GM23338 (cell line): ENCODE data around the gene WDR93. TPM values are rescaled to one million over a fixed set of nuclear protein-coding genes. Genes with fewer than 3 reads are reported as not detected.

Experiments used
- ATAC-seq: fragments of 200-7000 bp; cut with Tn5 transposase; 3 replicates; pipeline ENCODE4 v1.9.1; 2020
- DNase-seq: peaks from one replicate; pipeline ENCODE4 v3.0.0-alpha.2; 2015; ENCODE audit warnings: low spot score
- H2AFZ ChIP-seq: fragments of 200-600 bp; sonication (generic); 2 replicates; pipeline ENCODE4 v1.8.0; 2016; ENCODE audit warnings: antibody characterized with exemption, mild to moderate bottlenecking, moderate library complexity
- H3F3A ChIP-seq: fragments of 200-600 bp; sonication (generic); replicated peaks from 2 replicates; pipeline ENCODE4 v1.8.0; 2017; ENCODE audit warnings: antibody characterized with exemption, mixed run types, low read depth
- H3K27ac ChIP-seq: fragments of 200-600 bp; sonication (generic); 2 replicates; pipeline ENCODE4 v1.6.1; 2016; ENCODE audit warnings: low read depth
- H3K27me3 ChIP-seq: fragments of 200-600 bp; sonication (generic); 2 replicates; pipeline ENCODE4 v1.8.0; 2016; ENCODE audit warnings: mild to moderate bottlenecking, mixed run types, moderate library complexity; ENCODE audit not compliant: insufficient read depth
- H3K36me3 ChIP-seq: fragments of 200-600 bp; sonication (generic); 2 replicates; pipeline ENCODE4 v1.8.0; 2016; ENCODE audit warnings: mild to moderate bottlenecking; ENCODE audit not compliant: insufficient read depth
- H3K4me1 ChIP-seq: fragments of 200-600 bp; sonication (generic); 2 replicates; pipeline ENCODE4 v1.8.0; 2016; ENCODE audit warnings: mild to moderate bottlenecking, moderate library complexity; ENCODE audit not compliant: insufficient read depth
- H3K4me2 ChIP-seq: fragments of 200-600 bp; sonication (generic); 2 replicates; pipeline ENCODE4 v1.7.1; 2017; ENCODE audit warnings: mixed run types
- H3K4me3 ChIP-seq: fragments of 200-600 bp; sonication (generic); 2 replicates; pipeline ENCODE4 v1.6.1; 2016; ENCODE audit warnings: mixed run types
- H3K79me2 ChIP-seq: fragments of 200-600 bp; sonication (generic); replicated peaks from 2 replicates; pipeline ENCODE4 v1.8.0; 2017; ENCODE audit warnings: mild to moderate bottlenecking; ENCODE audit not compliant: insufficient read depth
- H3K9me2 ChIP-seq: fragments of 200-600 bp; sonication (generic); 2 replicates; pipeline ENCODE4 v1.8.0; 2017; ENCODE audit not compliant: insufficient read depth
- H4K20me1 ChIP-seq: fragments of 200-600 bp; sonication (generic); replicated peaks from 2 replicates; pipeline ENCODE4 v1.8.0; 2017; ENCODE audit warnings: mild to moderate bottlenecking; ENCODE audit not compliant: insufficient read depth
- H3K27ac Mint-ChIP-seq: 2 replicates; pipeline ENCODE4 v1.8.0; 2020; ENCODE audit warnings: inconsistent platforms, mild to moderate bottlenecking, moderate library complexity, mixed read lengths
- H3K27me3 Mint-ChIP-seq: 3 replicates; pipeline ENCODE4 v1.8.0; 2022; ENCODE audit warnings: low read depth, mild to moderate bottlenecking, moderate library complexity, mixed read lengths, inconsistent platforms; ENCODE audit not compliant: insufficient read depth, poor library complexity
- H3K36me3 Mint-ChIP-seq: 3 replicates; pipeline ENCODE4 v1.8.0; 2021; ENCODE audit warnings: low read depth, mild to moderate bottlenecking, inconsistent platforms, moderate library complexity, mixed read lengths
- H3K4me1 Mint-ChIP-seq: 3 replicates; pipeline ENCODE4 v1.8.0; 2020; ENCODE audit warnings: mild to moderate bottlenecking, inconsistent platforms, mixed read lengths
- H3K4me3 Mint-ChIP-seq: 3 replicates; pipeline ENCODE4 v1.8.0; 2021; ENCODE audit warnings: moderate library complexity, mild to moderate bottlenecking, inconsistent platforms, mixed read lengths
- H3K9me3 Mint-ChIP-seq: 3 replicates; pipeline ENCODE4 v1.8.0; 2020; ENCODE audit warnings: moderate library complexity, mild to moderate bottlenecking, inconsistent platforms, mixed read lengths
- CREB1 ChIP-seq: fragments of 250-450 bp; sonication (Bioruptor Pico); IDR thresholded peaks from 2 replicates; pipeline ENCODE4 v1.5.0; 2020; ENCODE audit warnings: low read depth, mild to moderate bottlenecking, moderate library complexity
- EZH2 ChIP-seq: fragments of 200-600 bp; sonication (generic); IDR thresholded peaks from one replicate; pipeline ENCODE4 v1.8.0; 2017; ENCODE audit warnings: antibody characterized with exemption, mild to moderate bottlenecking, low read depth; ENCODE audit not compliant: unreplicated experiment
- EZH2phosphoT487 ChIP-seq: fragments of 200-600 bp; sonication (generic); IDR thresholded peaks from one replicate; pipeline ENCODE4 v1.8.1; 2018; ENCODE audit warnings: antibody characterized with exemption; ENCODE audit not compliant: unreplicated experiment
- JUNB ChIP-seq: IDR thresholded peaks from one replicate; pipeline ENCODE4 v1.6.1; 2016; ENCODE audit warnings: antibody characterized with exemption; ENCODE audit not compliant: unreplicated experiment
- NANOG ChIP-seq: IDR thresholded peaks from 2 replicates; pipeline ENCODE4 v1.6.1; 2016; ENCODE audit warnings: antibody characterized with exemption, borderline replicate concordance
- POLR2AphosphoS5 ChIP-seq: IDR thresholded peaks from 2 replicates; pipeline ENCODE4 v1.6.1; 2016; ENCODE audit warnings: antibody characterized with exemption, low read depth
- REST ChIP-seq: IDR thresholded peaks from one replicate; pipeline ENCODE4 v1.6.1; 2018; ENCODE audit warnings: antibody characterized with exemption; ENCODE audit not compliant: unreplicated experiment
- STAT1 ChIP-seq: IDR thresholded peaks from one replicate; pipeline ENCODE4 v1.6.1; 2016; ENCODE audit warnings: antibody characterized with exemption; ENCODE audit not compliant: unreplicated experiment
- ZNF114 ChIP-seq: fragments of 250-450 bp; sonication (Bioruptor Pico); IDR thresholded peaks from 2 replicates; pipeline ENCODE4 v1.5.0; 2020; ENCODE audit warnings: mild to moderate bottlenecking, moderate library complexity
- polyA plus RNA-seq: library from polyadenylated mRNA; unstranded; fragments of >200 nt; fragmentation: Nextera tagmentation; extraction: Ambion mirVana; gene quantifications from 2 replicates; pipeline ENCODE4 v1.2.1, GENCODE V29; 2016
- total RNA-seq: library from RNA; depleted of rRNA; stranded (reverse); fragments of >200 nt; shearing (Covaris generic); gene quantifications from 2 replicates; pipeline ENCODE4 v1.2.3, GENCODE V29; 2014
- TF ChIP-seq, protein P1 (sequence below): IDR thresholded peaks from 2 replicates; pipeline ENCODE4 v1.6.1; 2016; ENCODE audit warnings: antibody characterized with exemption
- TF ChIP-seq, protein P2 (sequence below), 2 experiments: fragments of 200-600 bp in 1 of 2; sonication (generic) in 1 of 2; conservative IDR thresholded peaks; 2 replicates each; pipeline versions ENCODE4 v1.5.1 to v1.6.1; 2016 to 2017; ENCODE audit warnings: antibody characterized with exemption in 2 of 2, low read depth in 2 of 2, mild to moderate bottlenecking in 2 of 2, moderate library complexity in 1 of 2
- TF ChIP-seq, protein P3 (sequence below): fragments of 250-450 bp; sonication (Bioruptor Pico); IDR thresholded peaks from 2 replicates; pipeline ENCODE4 v1.5.0; 2020; ENCODE audit warnings: mild to moderate bottlenecking, moderate library complexity

WDR93 gene
- total and polyA plus RNA-seq, 2 experiments from 2014 or later, result 0.14 TPM; not detected in 1

- no peak for TF ChIP-seq ZNF114 (CRISPR knock-in tag)
- TF ChIP-seq, protein P1, sequence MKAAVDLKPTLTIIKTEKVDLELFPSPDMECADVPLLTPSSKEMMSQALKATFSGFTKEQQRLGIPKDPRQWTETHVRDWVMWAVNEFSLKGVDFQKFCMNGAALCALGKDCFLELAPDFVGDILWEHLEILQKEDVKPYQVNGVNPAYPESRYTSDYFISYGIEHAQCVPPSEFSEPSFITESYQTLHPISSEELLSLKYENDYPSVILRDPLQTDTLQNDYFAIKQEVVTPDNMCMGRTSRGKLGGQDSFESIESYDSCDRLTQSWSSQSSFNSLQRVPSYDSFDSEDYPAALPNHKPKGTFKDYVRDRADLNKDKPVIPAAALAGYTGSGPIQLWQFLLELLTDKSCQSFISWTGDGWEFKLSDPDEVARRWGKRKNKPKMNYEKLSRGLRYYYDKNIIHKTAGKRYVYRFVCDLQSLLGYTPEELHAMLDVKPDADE, result no peak
Measured at GRCh38 chr15:89755701-89756100, 65.1 kb downstream of the WDR93 start (continued).

- H3K4me2 ChIP-seq, result no peak overlapping the region
- H3K4me1 ChIP-seq, result peaks cover 7% of the 10 kb centered on the region; the same call in 1 of the 2 replicates
- H2AFZ ChIP-seq, result no peak overlapping the region
- H4K20me1 ChIP-seq, result no peaks in the 10 kb centered on the region
- no peak overlapping the region for H3K4me3 ChIP-seq
- Mint-ChIP-seq H3K36me3 (no peaks in the 10 kb centered on the region), H3K27ac (no peak overlapping the region), H3K4me1 (peaks cover 16% of the 10 kb centered on the region), H3K4me3 (no peak overlapping the region), H3K9me3 (no peaks in the 10 kb centered on the region), H3K27me3 (peaks cover 21% of the 10 kb centered on the region)
- H3K36me3 ChIP-seq, result no peaks in the 10 kb centered on the region
- peaks cover 22% of the 10 kb centered on the region for H3K27me3 ChIP-seq
- ATAC-seq (no peak), DNase-seq (no peak)
- H3K79me2 ChIP-seq, result no peaks in the 10 kb centered on the region
- no peaks in the 10 kb centered on the region for H3F3A ChIP-seq
- H3K27ac ChIP-seq, result no peak overlapping the region
- H3K9me2 ChIP-seq, result no peaks in the 10 kb centered on the region
- TF ChIP-seq JUNB, result no peak
- TF ChIP-seq CREB1 (CRISPR knock-in tag), result no peak
- TF ChIP-seq POLR2AphosphoS5, result no peak
- no peak for TF ChIP-seq REST
- no peak for TF ChIP-seq EZH2phosphoT487
- TF ChIP-seq, protein P1, result no peak
- TF ChIP-seq STAT1, result no peak
- TF ChIP-seq, protein P2, sequence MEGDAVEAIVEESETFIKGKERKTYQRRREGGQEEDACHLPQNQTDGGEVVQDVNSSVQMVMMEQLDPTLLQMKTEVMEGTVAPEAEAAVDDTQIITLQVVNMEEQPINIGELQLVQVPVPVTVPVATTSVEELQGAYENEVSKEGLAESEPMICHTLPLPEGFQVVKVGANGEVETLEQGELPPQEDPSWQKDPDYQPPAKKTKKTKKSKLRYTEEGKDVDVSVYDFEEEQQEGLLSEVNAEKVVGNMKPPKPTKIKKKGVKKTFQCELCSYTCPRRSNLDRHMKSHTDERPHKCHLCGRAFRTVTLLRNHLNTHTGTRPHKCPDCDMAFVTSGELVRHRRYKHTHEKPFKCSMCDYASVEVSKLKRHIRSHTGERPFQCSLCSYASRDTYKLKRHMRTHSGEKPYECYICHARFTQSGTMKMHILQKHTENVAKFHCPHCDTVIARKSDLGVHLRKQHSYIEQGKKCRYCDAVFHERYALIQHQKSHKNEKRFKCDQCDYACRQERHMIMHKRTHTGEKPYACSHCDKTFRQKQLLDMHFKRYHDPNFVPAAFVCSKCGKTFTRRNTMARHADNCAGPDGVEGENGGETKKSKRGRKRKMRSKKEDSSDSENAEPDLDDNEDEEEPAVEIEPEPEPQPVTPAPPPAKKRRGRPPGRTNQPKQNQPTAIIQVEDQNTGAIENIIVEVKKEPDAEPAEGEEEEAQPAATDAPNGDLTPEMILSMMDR (conservative IDR thresholded peaks at IDR 0.05; ENCODE audit: low read depth in 2 of 2), result no peak
- no peak for TF ChIP-seq NANOG
- no peak for TF ChIP-seq EZH2
- TF ChIP-seq ZNF114 (CRISPR knock-in tag), result no peak
- TF ChIP-seq, protein P3, sequence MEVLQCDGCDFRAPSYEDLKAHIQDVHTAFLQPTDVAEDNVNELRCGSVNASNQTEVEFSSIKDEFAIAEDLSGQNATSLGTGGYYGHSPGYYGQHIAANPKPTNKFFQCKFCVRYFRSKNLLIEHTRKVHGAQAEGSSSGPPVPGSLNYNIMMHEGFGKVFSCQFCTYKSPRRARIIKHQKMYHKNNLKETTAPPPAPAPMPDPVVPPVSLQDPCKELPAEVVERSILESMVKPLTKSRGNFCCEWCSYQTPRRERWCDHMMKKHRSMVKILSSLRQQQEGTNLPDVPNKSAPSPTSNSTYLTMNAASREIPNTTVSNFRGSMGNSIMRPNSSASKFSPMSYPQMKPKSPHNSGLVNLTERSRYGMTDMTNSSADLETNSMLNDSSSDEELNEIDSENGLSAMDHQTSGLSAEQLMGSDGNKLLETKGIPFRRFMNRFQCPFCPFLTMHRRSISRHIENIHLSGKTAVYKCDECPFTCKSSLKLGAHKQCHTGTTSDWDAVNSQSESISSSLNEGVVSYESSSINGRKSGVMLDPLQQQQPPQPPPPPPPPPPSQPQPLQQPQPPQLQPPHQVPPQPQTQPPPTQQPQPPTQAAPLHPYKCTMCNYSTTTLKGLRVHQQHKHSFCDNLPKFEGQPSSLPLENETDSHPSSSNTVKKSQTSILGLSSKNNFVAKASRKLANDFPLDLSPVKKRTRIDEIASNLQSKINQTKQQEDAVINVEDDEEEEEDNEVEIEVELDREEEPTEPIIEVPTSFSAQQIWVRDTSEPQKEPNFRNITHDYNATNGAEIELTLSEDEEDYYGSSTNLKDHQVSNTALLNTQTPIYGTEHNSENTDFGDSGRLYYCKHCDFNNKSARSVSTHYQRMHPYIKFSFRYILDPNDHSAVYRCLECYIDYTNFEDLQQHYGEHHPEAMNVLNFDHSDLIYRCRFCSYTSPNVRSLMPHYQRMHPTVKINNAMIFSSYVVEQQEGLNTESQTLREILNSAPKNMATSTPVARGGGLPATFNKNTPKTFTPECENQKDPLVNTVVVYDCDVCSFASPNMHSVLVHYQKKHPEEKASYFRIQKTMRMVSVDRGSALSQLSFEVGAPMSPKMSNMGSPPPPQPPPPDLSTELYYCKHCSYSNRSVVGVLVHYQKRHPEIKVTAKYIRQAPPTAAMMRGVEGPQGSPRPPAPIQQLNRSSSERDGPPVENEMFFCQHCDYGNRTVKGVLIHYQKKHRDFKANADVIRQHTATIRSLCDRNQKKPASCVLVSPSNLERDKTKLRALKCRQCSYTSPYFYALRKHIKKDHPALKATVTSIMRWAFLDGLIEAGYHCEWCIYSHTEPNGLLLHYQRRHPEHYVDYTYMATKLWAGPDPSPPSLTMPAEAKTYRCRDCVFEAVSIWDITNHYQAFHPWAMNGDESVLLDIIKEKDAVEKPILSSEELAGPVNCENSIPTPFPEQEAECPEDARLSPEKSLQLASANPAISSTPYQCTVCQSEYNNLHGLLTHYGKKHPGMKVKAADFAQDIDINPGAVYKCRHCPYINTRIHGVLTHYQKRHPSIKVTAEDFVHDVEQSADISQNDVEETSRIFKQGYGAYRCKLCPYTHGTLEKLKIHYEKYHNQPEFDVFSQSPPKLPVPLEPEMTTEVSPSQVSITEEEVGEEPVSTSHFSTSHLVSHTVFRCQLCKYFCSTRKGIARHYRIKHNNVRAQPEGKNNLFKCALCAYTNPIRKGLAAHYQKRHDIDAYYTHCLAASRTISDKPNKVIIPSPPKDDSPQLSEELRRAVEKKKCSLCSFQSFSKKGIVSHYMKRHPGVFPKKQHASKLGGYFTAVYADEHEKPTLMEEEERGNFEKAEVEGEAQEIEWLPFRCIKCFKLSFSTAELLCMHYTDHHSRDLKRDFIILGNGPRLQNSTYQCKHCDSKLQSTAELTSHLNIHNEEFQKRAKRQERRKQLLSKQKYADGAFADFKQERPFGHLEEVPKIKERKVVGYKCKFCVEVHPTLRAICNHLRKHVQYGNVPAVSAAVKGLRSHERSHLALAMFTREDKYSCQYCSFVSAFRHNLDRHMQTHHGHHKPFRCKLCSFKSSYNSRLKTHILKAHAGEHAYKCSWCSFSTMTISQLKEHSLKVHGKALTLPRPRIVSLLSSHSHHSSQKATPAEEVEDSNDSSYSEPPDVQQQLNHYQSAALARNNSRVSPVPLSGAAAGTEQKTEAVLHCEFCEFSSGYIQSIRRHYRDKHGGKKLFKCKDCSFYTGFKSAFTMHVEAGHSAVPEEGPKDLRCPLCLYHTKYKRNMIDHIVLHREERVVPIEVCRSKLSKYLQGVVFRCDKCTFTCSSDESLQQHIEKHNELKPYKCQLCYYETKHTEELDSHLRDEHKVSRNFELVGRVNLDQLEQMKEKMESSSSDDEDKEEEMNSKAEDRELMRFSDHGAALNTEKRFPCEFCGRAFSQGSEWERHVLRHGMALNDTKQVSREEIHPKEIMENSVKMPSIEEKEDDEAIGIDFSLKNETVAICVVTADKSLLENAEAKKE, result no peak
Measured at GRCh38 chr15:89756897-89757296, 66.3 kb downstream of the WDR93 start.
